Adrenal gland (tissue), 12 donors: ENCODE measurements around the gene CLUH. TPM values are rescaled to one million over a fixed set of nuclear protein-coding genes. Genes with fewer than 3 reads are reported as not detected.
"Not testable (repeated sequence)": the region's sequence is repeated elsewhere in the genome, so short reads cannot be mapped to it uniquely, and the experiment has no call there.

Experiments used
- DNase-seq, 7 donors: peaks; one replicate each; pipeline ENCODE4 v3.0.0-alpha.2; 2019 to 2020
- H3K27ac ChIP-seq, 5 donors: fragments of 200-600 bp; sonication (generic) in 4 of 5; 1 replicate in 3 of 5; 2 replicates in 2 of 5; pipeline versions ENCODE4 v1.5.1 to v1.8.0; 2016 to 2020; ENCODE audit warnings: mild to moderate bottlenecking in 1 of 5
- H3K27me3 ChIP-seq: fragments of 200-600 bp; 2 replicates; pipeline ENCODE4 v1.8.0; 2021
- H3K36me3 ChIP-seq, 2 donors: fragments of 200-600 bp; replicated peaks in 1 of 2; 1 replicate in 1 of 2; 2 replicates in 1 of 2; pipeline versions ENCODE4 v1.5.1 to v1.8.0; 2018 to 2022
- H3K4me1 ChIP-seq, 2 donors: fragments of 200-600 bp; replicated peaks in 1 of 2; 1 replicate in 1 of 2; 2 replicates in 1 of 2; pipeline versions ENCODE4 v1.5.1 to v1.8.0; 2018 to 2021
- H3K4me3 ChIP-seq, 4 donors: fragments of 200-600 bp; sonication (generic) in 3 of 4; one replicate each; pipeline ENCODE4 v1.5.1; 2016 to 2018
- H3K9me3 ChIP-seq, 3 donors: fragments of 200-600 bp; sonication (generic) in 1 of 3; replicated peaks in 1 of 3; 1 replicate in 2 of 3; 2 replicates in 1 of 3; pipeline versions ENCODE4 v1.5.1 to v1.8.0; 2016 to 2021
- CTCF ChIP-seq, 6 experiments: fragments of 450-650 bp in 4 of 6; fragments of 200-600 bp in 2 of 6; sonication (generic) in 1 of 6; IDR thresholded peaks; 1 replicate in 5 of 6; 2 replicates in 1 of 6; pipeline versions ENCODE4 v1.5.1 to v1.8.0; 2016 to 2021; ENCODE audit warnings: antibody characterized with exemption in 6 of 6, mild to moderate bottlenecking in 2 of 6, moderate library complexity in 1 of 6
- POLR2A ChIP-seq, 2 donors: fragments of 450-650 bp; IDR thresholded peaks; one replicate each; pipeline ENCODE4 v1.6.1; 2017; ENCODE audit warnings: antibody characterized with exemption in 2 of 2, mild to moderate bottlenecking in 2 of 2, moderate library complexity in 1 of 2
- WGBS, 4 donors: extraction: QIAGEN DNeasy Blood & Tissue Kit in 2 of 4; methylation state at CpG; one replicate each; pipeline versions ENCODE4 v1.1.5 to v1.1.7; 2013 to 2017; 5-methylcytosine and 5-hydroxymethylcytosine counted together
- intact Hi-C, 2 donors: fragments of 100-400 bp; cut with DNase I; formaldehyde crosslinking; loops; one replicate each; pipeline versions ENCODE4 v1.14.1 to v1.15.0; 2022 to 2023
- polyA plus RNA-seq, 3 donors: library from polyadenylated mRNA; stranded (reverse); fragments of 200-250 nt in 2 of 3; fragments of 350-450 nt in 1 of 3; fragmentation: Illumina TruSeq in 1 of 3; extraction: RNeasy Lipid Tissue Mini Kit (QIAGEN cat#74804) in 1 of 3; gene quantifications; one replicate each; pipeline ENCODE4 v1.2.3, GENCODE V29; 2013 to 2014
- total RNA-seq, 9 donors: library from RNA; depleted of rRNA in 4 of 9; stranded (reverse); fragments of >200 nt in 4 of 9; fragments of 120-200 nt in 1 of 9; fragmentation: NEBNext Ultra II Directional in 1 of 9; extraction: Animal tissue kit (Norgen Biotek cat#: 25700) in 1 of 9; gene quantifications; one replicate each; pipeline versions ENCODE4 v1.1.0 to v1.2.4, GENCODE V29; 2013 to 2023
- donor health status: healthy with polysubstance abuse.
- donor health status: Bipolar disorder and iron deficiency.
- donor health status: DM: yes; HTN: yes; CAD: no.
- donor health status: DM: no; HTN: no; CAD: no.
- donor health status: DM: no; HTN: no; CAD: no.
- donor health status: DM: yes; HTN: yes; CAD: no.

CLUH gene
- total and polyA plus RNA-seq, 12 donors: 28.0 to 191 (median 121) TPM

- TF ChIP-seq CTCF (IDR thresholded peaks at IDR 0.05) (no peak), POLR2A (IDR thresholded peaks at IDR 0.05) (no peak)
- DNase-seq: peak in 4 of 7 donors; percentile 0 to 26 (median 14)
- Histone ChIP-seq H3K9me3 (no peaks in the 10 kb centered on the region), H3K27ac (no peak overlapping the region), H3K4me3 (no peak overlapping the region), H3K27me3 (no peaks in the 10 kb centered on the region), H3K36me3 (peaks cover 0 to 67% of the 10 kb centered on the region in 2 donors), H3K4me1 (peaks cover 29 to 35% of the 10 kb centered on the region in 2 donors)
- intact Hi-C loops: no loop called here
- 88 to 92% (median 90%) methylated on average over 17 to 22 of the region's 22 CpGs for WGBS, 4 donors
Measured at GRCh38 chr17:2701996-2702741, 9.4 kb downstream of the CLUH start.

DNA sequence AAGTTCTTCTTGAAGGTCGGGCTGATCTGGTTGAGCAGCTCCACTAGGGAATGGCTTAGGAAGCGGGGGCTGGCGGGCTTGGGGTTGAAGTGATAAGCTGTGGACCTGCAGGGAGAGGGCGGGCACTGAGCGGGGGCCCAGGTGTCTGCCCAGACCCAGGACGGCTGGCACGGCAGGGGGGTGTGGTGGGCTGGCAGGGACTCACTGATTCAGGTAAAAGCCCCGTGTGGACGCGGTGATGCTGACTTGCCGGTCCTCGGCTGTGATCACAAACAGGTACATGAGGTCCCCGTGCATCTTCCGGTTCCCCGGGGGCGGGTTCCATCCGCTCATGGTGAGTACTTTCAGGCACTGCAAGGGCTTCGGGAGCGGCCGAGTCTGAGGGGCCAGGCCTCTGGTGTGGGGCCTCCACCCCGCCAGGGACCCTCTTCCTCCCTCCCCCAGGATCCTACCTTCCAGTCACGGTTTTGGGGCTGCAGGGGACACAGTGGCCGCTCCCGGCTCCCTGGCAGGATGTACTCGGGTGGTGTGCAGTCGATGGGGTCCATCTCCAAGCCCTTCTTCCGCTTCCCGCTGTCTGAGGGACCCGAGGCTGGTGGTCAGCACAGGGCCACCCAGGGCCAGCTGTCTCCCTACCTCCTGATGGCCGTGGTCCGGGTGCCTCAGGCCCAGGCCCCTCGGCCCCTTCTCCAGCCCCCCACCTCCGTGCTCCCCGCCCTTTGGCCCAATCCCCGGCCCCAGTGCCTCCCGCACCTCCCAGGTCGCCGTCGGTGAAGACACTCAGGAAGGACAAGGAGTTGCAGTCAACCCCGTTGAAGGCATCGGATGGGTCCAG lies 10.2 kb downstream of the CLUH start:
- TF ChIP-seq POLR2A (IDR thresholded peaks at IDR 0.05) (no peak), CTCF (IDR thresholded peaks at IDR 0.05) (no peak)
- intact Hi-C loops: no loop called here
- Histone ChIP-seq H3K9me3 (no peaks in the 10 kb centered on the region), H3K4me1 (peaks cover 27% of the 10 kb centered on the region in 2 donors), H3K27ac (no peak overlapping the region), H3K4me3 (no peak overlapping the region), H3K36me3 (peaks cover 0 to 74% of the 10 kb centered on the region in 2 donors), H3K27me3 (no peaks in the 10 kb centered on the region)
- DNase-seq: peak; percentile 5 to 57 (median 20)
- 91 to 93% (median 92%) methylated on average over 15 to 41 of the region's 41 CpGs for WGBS, 4 donors

GRCh38 chr17:2700491-2701141 lies 10.9 kb downstream of the CLUH start:
- TF ChIP-seq POLR2A (IDR thresholded peaks at IDR 0.05) (no peak), CTCF (IDR thresholded peaks at IDR 0.05) (no peak)
- H3K4me3 ChIP-seq: no peak overlapping the region
- H3K36me3 ChIP-seq: peaks cover 0 to 82% of the 10 kb centered on the region in 2 donors
- peaks cover 20% of the 10 kb centered on the region in 2 donors for H3K4me1 ChIP-seq
- H3K27ac ChIP-seq: no peak overlapping the region
- intact Hi-C loops: no loop called here
- 86 to 100% (median 91%) methylated on average over 1 to 27 of the region's 27 CpGs for WGBS, 4 donors
- DNase-seq: peak in 6 of 7 donors; percentile 0 to 49 (median 16)
- H3K27me3 ChIP-seq: no peaks in the 10 kb centered on the region
- H3K9me3 ChIP-seq: no peaks in the 10 kb centered on the region

- no peaks in the 10 kb centered on the region for H3K27me3 ChIP-seq
- no peak overlapping the region for H3K27ac ChIP-seq
- peaks cover 0 to 87% of the 10 kb centered on the region in 2 donors for H3K36me3 ChIP-seq
- intact Hi-C loops: no loop called here
- 90 to 97% (median 91%) methylated on average over 10 to 20 of the region's 20 CpGs for WGBS, 4 donors
- DNase-seq: peak in 4 of 7 donors; percentile 0 to 22 (median 16)
- TF ChIP-seq POLR2A (IDR thresholded peaks at IDR 0.05): no peak
- H3K4me1 ChIP-seq: peaks cover 15% of the 10 kb centered on the region in 2 donors
- H3K9me3 ChIP-seq: no peaks in the 10 kb centered on the region
- H3K4me3 ChIP-seq: no peak overlapping the region
Measured at GRCh38 chr17:2700030-2700490, 11.5 kb downstream of the CLUH start.

DNA sequence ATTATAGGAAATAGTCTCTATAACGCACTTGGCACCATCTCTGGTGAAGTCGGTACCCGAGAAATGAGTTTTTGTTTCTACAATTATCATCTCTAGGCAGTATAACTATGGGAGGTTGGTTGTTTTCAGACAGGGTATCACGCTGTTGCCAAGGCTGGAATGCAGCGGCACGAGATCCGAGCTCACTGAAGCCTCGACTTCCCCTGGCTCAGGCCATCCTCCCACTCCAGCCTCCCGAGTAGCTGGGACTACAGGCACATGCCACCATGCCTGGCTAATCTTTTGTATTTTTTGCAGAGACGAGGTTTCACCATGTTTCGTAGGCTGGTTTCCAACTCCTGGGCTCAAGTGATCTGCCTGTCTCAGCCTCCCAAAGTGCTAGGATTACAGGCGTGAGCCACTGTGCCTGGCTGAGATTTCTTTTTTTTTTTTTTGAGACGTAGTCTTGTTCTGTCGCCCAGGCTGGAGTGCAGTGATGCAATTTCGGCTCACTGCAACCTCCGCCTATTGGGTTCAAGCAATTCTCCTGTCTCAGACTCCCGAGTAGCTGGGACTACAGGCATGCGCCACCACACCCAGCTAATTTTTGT lies 12.3 kb downstream of the CLUH start:
- intact Hi-C loops, H3K4me1 ChIP-seq, H3K4me3 ChIP-seq, H3K9me3 ChIP-seq, H3K27ac ChIP-seq, H3K27me3 ChIP-seq: not testable (repeated sequence)
- WGBS, 4 donors: 90 to 93% (median 91%) methylated on average over 18 of the region's 18 CpGs
- DNase-seq: peak in 6 of 7 donors; percentile 1 to 46 (median 14)
- peaks cover 0 to 95% of the 10 kb centered on the region in 2 donors for H3K36me3 ChIP-seq
